Stomach (tissue), 9 donors: ENCODE data around the gene BMP10. TPM values are rescaled to one million over a fixed set of nuclear protein-coding genes. Genes with fewer than 3 reads are reported as not detected.
"Not testable (repeated sequence)": the region's sequence is repeated elsewhere in the genome, so short reads cannot be mapped to it uniquely, and the experiment has no call there.

Source experiments
- DNase-seq, 2 donors: peaks; one replicate each; pipeline versions ENCODE4 v3.0.0 to v3.0.0-alpha.2; 2013 to 2019
- H3K27ac ChIP-seq, 5 donors: fragments of 200-600 bp in 4 of 5; sonication (generic) in 4 of 5; one replicate each; pipeline ENCODE4 v1.5.1; 2013 to 2019; ENCODE audit warnings: mild to moderate bottlenecking in 1 of 5, moderate library complexity in 1 of 5
- H3K27me3 ChIP-seq, 3 donors: fragments of 200-600 bp; sonication (generic); one replicate each; pipeline ENCODE4 v1.5.1; 2017 to 2019; ENCODE audit warnings: mixed run types in 1 of 3
- H3K36me3 ChIP-seq, 4 donors: fragments of 200-600 bp; sonication (generic); 1 replicate in 3 of 4; 2 replicates in 1 of 4; pipeline ENCODE4 v1.5.1; 2016 to 2019
- H3K4me1 ChIP-seq, 4 donors: fragments of 200-600 bp; sonication (generic); one replicate each; pipeline ENCODE4 v1.5.1; 2016 to 2019
- H3K4me3 ChIP-seq, 4 donors: fragments of 200-600 bp; sonication (generic) in 3 of 4; one replicate each; pipeline ENCODE4 v1.5.1; 2016 to 2019; ENCODE audit warnings: mild to moderate bottlenecking in 1 of 4
- H3K9me3 ChIP-seq, 4 donors: fragments of 200-600 bp; sonication (generic); one replicate each; pipeline ENCODE4 v1.5.1; 2016 to 2019
- CTCF ChIP-seq, 7 experiments: fragments of 450-650 bp in 4 of 7; fragments of 200-600 bp in 3 of 7; sonication (generic) in 3 of 7; IDR thresholded peaks; one replicate each; pipeline ENCODE4 v1.5.1; 2016 to 2019; ENCODE audit warnings: antibody characterized with exemption in 7 of 7, control low read depth in 2 of 7, mild to moderate bottlenecking in 1 of 7
- EP300 ChIP-seq: sonication (generic); formaldehyde crosslinking; IDR thresholded peaks from one replicate; pipeline ENCODE4 v1.6.1; 2017; ENCODE audit warnings: antibody characterized with exemption
- POLR2A ChIP-seq, 4 donors: fragments of 450-650 bp; IDR thresholded peaks; one replicate each; pipeline ENCODE4 v1.6.1; 2016; ENCODE audit warnings: antibody characterized with exemption in 4 of 4, control low read depth in 2 of 4, mild to moderate bottlenecking in 1 of 4, moderate library complexity in 1 of 4
- POLR2AphosphoS5 ChIP-seq, 3 donors: sonication (generic); formaldehyde crosslinking; IDR thresholded peaks; one replicate each; pipeline ENCODE4 v1.6.1; 2016; ENCODE audit warnings: antibody characterized with exemption in 3 of 3
- WGBS, 5 donors: extraction: QIAGEN DNeasy Blood & Tissue Kit in 3 of 5; methylation state at CpG; one replicate each; pipeline versions ENCODE4 v1.1.5 to v1.1.7; 2013 to 2018; 5-methylcytosine and 5-hydroxymethylcytosine counted together
- intact Hi-C: fragments of 100-400 bp; cut with DNase I; formaldehyde crosslinking; loops from one replicate; pipeline ENCODE4 v1.15.1; 2023; ENCODE audit warnings: low total_unique reads
- polyA plus RNA-seq, 3 donors: library from polyadenylated mRNA; stranded (reverse); fragments of 200-250 nt; gene quantifications; one replicate each; pipeline ENCODE4 v1.2.3, GENCODE V29; 2013
- total RNA-seq, 5 donors: library from RNA; depleted of rRNA; stranded (reverse); fragments of >200 nt; gene quantifications; one replicate each; pipeline versions ENCODE4 v1.1.0 to v1.2.3, GENCODE V29; 2014 to 2016
- donor health status: healthy with polysubstance abuse.
- donor health status: Bipolar disorder and iron deficiency.
- donor health status: healthy.

The BMP10 gene
- total and polyA plus RNA-seq, 8 donors, result 0.37 TPM; not detected in 7

GRCh38 chr2:68905116-68905515 lies 33.9 kb upstream of the BMP10 start:
- Histone ChIP-seq H3K27me3 (no peaks in the 10 kb centered on the region), H3K36me3 (no peaks in the 10 kb centered on the region), H3K27ac (no peak overlapping the region), H3K9me3 (peaks cover 0 to 17% (median 9%) of the 10 kb centered on the region in 4 donors), H3K4me1 (peaks cover 16 to 32% (median 19%) of the 10 kb centered on the region in 4 donors), H3K4me3 (no peak overlapping the region)
- WGBS, 5 donors, result 84 to 90% (median 85%) methylated on average over 2 of the region's 2 CpGs
- intact Hi-C loops, result loop anchor here (5.0 kb wide), 1 partner anchor 153 kb away; no protein-coding TSS in a partner anchor
- no peak for DNase-seq
- TF ChIP-seq POLR2AphosphoS5 (IDR thresholded peaks at IDR 0.05) (no peak), EP300 (no peak)

- no peak for TF ChIP-seq CTCF (IDR thresholded peaks at IDR 0.05)
- TF ChIP-seq POLR2AphosphoS5 (IDR thresholded peaks at IDR 0.05), result no peak
- no peak for TF ChIP-seq POLR2A (IDR thresholded peaks at IDR 0.05)
- TF ChIP-seq EP300, result no peak
- 84 to 96% (median 89%) methylated on average over 1 of the region's 1 CpG for WGBS, 5 donors
- H3K9me3 ChIP-seq, result peaks cover 0 to 17% (median 9%) of the 10 kb centered on the region in 4 donors
- DNase-seq, result no peak
- no peaks in the 10 kb centered on the region for H3K27me3 ChIP-seq
- no peak overlapping the region for H3K4me3 ChIP-seq
- H3K27ac ChIP-seq, result no peak overlapping the region
- H3K4me1 ChIP-seq, result peaks cover 0 to under 1% (median 0%) of the 10 kb centered on the region in 4 donors
- no peaks in the 10 kb centered on the region for H3K36me3 ChIP-seq
- intact Hi-C loops, result no loop called here
Observed at GRCh38 chr2:68901561-68901960, 30.4 kb upstream of the BMP10 start.

- H3K36me3 ChIP-seq, result no peaks in the 10 kb centered on the region
- intact Hi-C loops, result no loop called here
- no peaks in the 10 kb centered on the region for H3K27me3 ChIP-seq
- no peaks in the 10 kb centered on the region for H3K4me1 ChIP-seq
- H3K9me3 ChIP-seq, result peaks cover 0 to 17% (median 9%) of the 10 kb centered on the region in 4 donors
- no peak overlapping the region for H3K4me3 ChIP-seq
- WGBS, 5 donors, result 73 to 84% (median 80%) methylated on average over 4 of the region's 4 CpGs
- no peak overlapping the region for H3K27ac ChIP-seq
- no peak for TF ChIP-seq POLR2AphosphoS5 (IDR thresholded peaks at IDR 0.05)
- TF ChIP-seq EP300, result no peak
- no peak for TF ChIP-seq CTCF (IDR thresholded peaks at IDR 0.05)
- no peak for TF ChIP-seq POLR2A (IDR thresholded peaks at IDR 0.05)
- DNase-seq, result no peak
Observed at GRCh38 chr2:68901199-68901514, 30.0 kb upstream of the BMP10 start.

- no peak overlapping the region for H3K4me3 ChIP-seq
- no peak for TF ChIP-seq POLR2AphosphoS5 (IDR thresholded peaks at IDR 0.05)
- no peak for TF ChIP-seq CTCF (IDR thresholded peaks at IDR 0.05)
- TF ChIP-seq POLR2A (IDR thresholded peaks at IDR 0.05), result no peak
- no peak for TF ChIP-seq EP300
- H3K36me3 ChIP-seq, result no peaks in the 10 kb centered on the region
- intact Hi-C loops, result no loop called here
- H3K27ac ChIP-seq, result no peak overlapping the region
- no peak for DNase-seq
- H3K27me3 ChIP-seq, result no peaks in the 10 kb centered on the region
- H3K4me1 ChIP-seq, result no peaks in the 10 kb centered on the region
- WGBS, 5 donors, result 88 to 97% (median 92%) methylated on average over 3 to 5 of the region's 5 CpGs
- peaks cover 0 to 17% (median 9%) of the 10 kb centered on the region in 4 donors for H3K9me3 ChIP-seq
Observed at GRCh38 chr2:68900496-68901198, 29.4 kb upstream of the BMP10 start.

- DNase-seq, H3K27me3 ChIP-seq, H3K9me3 ChIP-seq, H3K4me1 ChIP-seq, intact Hi-C loops, H3K4me3 ChIP-seq, H3K27ac ChIP-seq, H3K36me3 ChIP-seq: not testable (repeated sequence)
- 90 to 97% (median 95%) methylated on average over 6 of the region's 6 CpGs for WGBS, 5 donors
Observed at GRCh38 chr2:68895981-68896380, 24.8 kb upstream of the BMP10 start.
